ENCODE results near the gene PLEKHN1.
"Not testable (repeated sequence)": the region's sequence is repeated elsewhere in the genome, so short reads cannot be mapped to it uniquely, and the experiment has no call there.

DNA sequence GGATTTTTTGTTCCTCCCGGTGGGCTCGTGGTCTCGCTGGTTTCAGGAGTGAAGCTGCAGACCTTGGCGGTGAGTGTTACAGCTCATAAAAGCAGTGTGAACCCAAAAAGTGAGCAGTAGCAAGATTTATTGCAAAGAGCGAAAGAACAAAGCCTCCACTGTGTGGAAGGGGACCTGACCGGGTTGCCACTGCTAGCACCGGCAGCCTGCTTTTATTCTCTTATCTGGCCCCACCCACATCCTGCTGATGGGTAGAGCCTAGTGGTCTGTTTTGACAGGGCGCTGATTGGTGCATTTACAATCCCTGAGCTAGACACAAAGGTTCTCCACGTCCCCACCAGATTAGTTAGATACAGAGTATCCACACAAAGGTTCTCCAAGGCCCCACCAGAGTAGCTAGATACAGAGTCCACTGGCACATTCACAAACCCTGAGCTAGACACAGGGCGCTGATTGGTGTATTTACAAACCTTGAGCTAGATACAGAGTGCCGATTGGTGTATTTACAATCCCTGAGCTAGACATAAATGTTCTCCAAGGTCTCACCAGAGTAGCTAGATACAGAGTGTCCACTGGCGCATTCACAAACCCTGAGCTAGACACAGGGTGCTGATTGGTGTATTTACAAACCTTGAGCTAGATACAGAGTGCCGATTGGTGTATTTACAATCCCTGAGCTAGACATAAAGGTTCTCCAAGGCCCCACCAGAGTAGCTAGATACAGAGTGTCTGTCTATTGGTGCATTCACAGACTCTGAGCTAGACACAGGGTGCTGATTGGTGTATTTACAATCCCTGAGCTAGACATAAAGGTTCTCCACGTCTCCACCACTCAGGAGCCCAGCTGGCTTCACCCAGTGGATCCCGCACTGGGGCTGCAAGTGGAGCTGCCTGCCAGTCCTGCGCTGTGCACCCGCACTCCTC lies 51.4 kb downstream of the PLEKHN1 start:
- TF ChIP-seq, protein P1, sequence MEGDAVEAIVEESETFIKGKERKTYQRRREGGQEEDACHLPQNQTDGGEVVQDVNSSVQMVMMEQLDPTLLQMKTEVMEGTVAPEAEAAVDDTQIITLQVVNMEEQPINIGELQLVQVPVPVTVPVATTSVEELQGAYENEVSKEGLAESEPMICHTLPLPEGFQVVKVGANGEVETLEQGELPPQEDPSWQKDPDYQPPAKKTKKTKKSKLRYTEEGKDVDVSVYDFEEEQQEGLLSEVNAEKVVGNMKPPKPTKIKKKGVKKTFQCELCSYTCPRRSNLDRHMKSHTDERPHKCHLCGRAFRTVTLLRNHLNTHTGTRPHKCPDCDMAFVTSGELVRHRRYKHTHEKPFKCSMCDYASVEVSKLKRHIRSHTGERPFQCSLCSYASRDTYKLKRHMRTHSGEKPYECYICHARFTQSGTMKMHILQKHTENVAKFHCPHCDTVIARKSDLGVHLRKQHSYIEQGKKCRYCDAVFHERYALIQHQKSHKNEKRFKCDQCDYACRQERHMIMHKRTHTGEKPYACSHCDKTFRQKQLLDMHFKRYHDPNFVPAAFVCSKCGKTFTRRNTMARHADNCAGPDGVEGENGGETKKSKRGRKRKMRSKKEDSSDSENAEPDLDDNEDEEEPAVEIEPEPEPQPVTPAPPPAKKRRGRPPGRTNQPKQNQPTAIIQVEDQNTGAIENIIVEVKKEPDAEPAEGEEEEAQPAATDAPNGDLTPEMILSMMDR (IDR thresholded peaks at IDR 0.05), result not testable (repeated sequence)
- TF ChIP-seq POLR2AphosphoS5, EP300, POLR2A (IDR thresholded peaks at IDR 0.05): not testable (repeated sequence)
